Activated naive CD4-positive, alpha-beta T cell treated with anti-CD3 and anti-CD28 coated beads, Interleukin-2, amount 10 ng/mL, durations not matched to agents 7 days and 5 days (primary cell): ENCODE results near the gene ADCY5.
"Not testable (repeated sequence)": the region's sequence is repeated elsewhere in the genome, so short reads cannot be mapped to it uniquely, and the experiment has no call there.

Source experiments
- CTCF ChIA-PET: fragments of 350-600 bp; sonication (Branson Sonifier 250); formaldehyde crosslinking; loops from one replicate; lab custom pipeline; 2021; ENCODE audit warnings: antibody characterized with exemption; lab: Charles Lee
- DNase-seq: peaks from one replicate; pipeline ENCODE4 v3.0.0-alpha.2; 2020
- H3K27ac Mint-ChIP-seq: one replicate; pipeline ENCODE4 v1.8.0; 2021; ENCODE audit warnings: mild to moderate bottlenecking, moderate library complexity, mixed read lengths
- H3K27me3 Mint-ChIP-seq: one replicate; pipeline ENCODE4 v1.8.0; 2021; ENCODE audit warnings: mild to moderate bottlenecking, mixed read lengths
- H3K36me3 Mint-ChIP-seq: one replicate; pipeline ENCODE4 v1.8.0; 2021; ENCODE audit warnings: mixed read lengths
- H3K4me1 Mint-ChIP-seq: one replicate; pipeline ENCODE4 v1.8.0; 2021; ENCODE audit warnings: mixed read lengths
- H3K4me3 Mint-ChIP-seq: one replicate; pipeline ENCODE4 v1.8.0; 2021; ENCODE audit warnings: mild to moderate bottlenecking, moderate library complexity, mixed read lengths
- H3K9me3 Mint-ChIP-seq: one replicate; pipeline ENCODE4 v1.8.0; 2021; ENCODE audit warnings: mixed read lengths

ADCY5 gene

GRCh38 chr3:123448536-123449101, at the start of gene ADCY5:
Gene ADCY5 (minus strand): TSS chr3:123449090. CDS start chr3:123448545, 545 bp downstream.
- Mint-ChIP-seq H3K27me3 (peaks cover 89% of the 10 kb centered on the region), H3K36me3 (no peaks in the 10 kb centered on the region), H3K27ac (no peak within 1 kb of the TSS), H3K4me1 (peaks cover 4% of the 10 kb centered on the region), H3K4me3 (peak within 1 kb of the TSS; percentile 21), H3K9me3 (no peaks in the 10 kb centered on the region)
- CTCF ChIA-PET: interaction anchor here (3.3 kb wide), 1 partner anchor 111 kb away, joined by 19 read pairs; no protein-coding TSS in a partner anchor
- DNase-seq: no peak

- DNase-seq: no peak
- no peaks in the 10 kb centered on the region for H3K27me3 Mint-ChIP-seq
- no peaks in the 10 kb centered on the region for H3K4me1 Mint-ChIP-seq
- H3K9me3 Mint-ChIP-seq: no peaks in the 10 kb centered on the region
- no peak overlapping the region for H3K4me3 Mint-ChIP-seq
- CTCF ChIA-PET: interaction anchor here (1.2 to 1.6 kb wide), 3 partner anchors 11 to 165 kb away, joined by 3 to 5 read pairs (median 3); no protein-coding TSS in a partner anchor
- H3K36me3 Mint-ChIP-seq: peaks cover 3% of the 10 kb centered on the region
- no peak overlapping the region for H3K27ac Mint-ChIP-seq
Observed at GRCh38 chr3:123493912-123494311, 45.0 kb upstream of the ADCY5 start.

GRCh38 chr3:123491966-123492587, 43.2 kb upstream of the ADCY5 start:
- no peaks in the 10 kb centered on the region for H3K27me3 Mint-ChIP-seq
- no peaks in the 10 kb centered on the region for H3K9me3 Mint-ChIP-seq
- peaks cover 3% of the 10 kb centered on the region for H3K36me3 Mint-ChIP-seq
- DNase-seq: no peak
- H3K27ac Mint-ChIP-seq: no peak overlapping the region
- H3K4me3 Mint-ChIP-seq: no peak overlapping the region
- CTCF ChIA-PET: interaction anchor here (0.8 kb wide), 1 partner anchor 165 kb away, joined by 3 read pairs; no protein-coding TSS in a partner anchor
- no peaks in the 10 kb centered on the region for H3K4me1 Mint-ChIP-seq

GRCh38 chr3:123489400-123490004, 40.6 kb upstream of the ADCY5 start:
- Mint-ChIP-seq H3K36me3 (peaks cover 1% of the 10 kb centered on the region), H3K27me3 (no peaks in the 10 kb centered on the region), H3K4me3 (no peak overlapping the region), H3K9me3 (no peaks in the 10 kb centered on the region), H3K27ac (no peak overlapping the region), H3K4me1 (no peaks in the 10 kb centered on the region)
- CTCF ChIA-PET: interaction anchor here (0.6 to 2.1 kb wide), 9 partner anchors 9 to 160 kb away, joined by 3 to 10 read pairs (median 3); no protein-coding TSS in a partner anchor
- DNase-seq: peak; percentile 63

- Mint-ChIP-seq H3K4me3 (no peak overlapping the region), H3K36me3 (peaks cover 1% of the 10 kb centered on the region), H3K27ac (no peak overlapping the region), H3K9me3 (no peaks in the 10 kb centered on the region), H3K4me1 (no peaks in the 10 kb centered on the region), H3K27me3 (no peaks in the 10 kb centered on the region)
- no peak for DNase-seq
- CTCF ChIA-PET: interaction anchor here (0.6 to 2.1 kb wide), 10 partner anchors 10 to 203 kb away, joined by 3 to 10 read pairs (median 3); no protein-coding TSS in a partner anchor
Observed at GRCh38 chr3:123488645-123489347, 39.9 kb upstream of the ADCY5 start.

- DNase-seq, CTCF ChIA-PET, H3K27me3 Mint-ChIP-seq, H3K9me3 Mint-ChIP-seq, H3K27ac Mint-ChIP-seq, H3K4me1 Mint-ChIP-seq, H3K36me3 Mint-ChIP-seq, H3K4me3 Mint-ChIP-seq: not testable (repeated sequence)
Observed at GRCh38 chr3:123487063-123487462, 38.2 kb upstream of the ADCY5 start.

GRCh38 chr3:123486460-123486859, 37.6 kb upstream of the ADCY5 start:
- no peaks in the 10 kb centered on the region for H3K36me3 Mint-ChIP-seq
- CTCF ChIA-PET: no interaction called here
- H3K4me1 Mint-ChIP-seq: no peaks in the 10 kb centered on the region
- DNase-seq: no peak
- no peaks in the 10 kb centered on the region for H3K27me3 Mint-ChIP-seq
- no peaks in the 10 kb centered on the region for H3K9me3 Mint-ChIP-seq
- H3K4me3 Mint-ChIP-seq: no peak overlapping the region
- no peak overlapping the region for H3K27ac Mint-ChIP-seq

GRCh38 chr3:123485551-123485950, 36.7 kb upstream of the ADCY5 start:
- CTCF ChIA-PET: no interaction called here
- no peaks in the 10 kb centered on the region for H3K4me1 Mint-ChIP-seq
- H3K36me3 Mint-ChIP-seq: no peaks in the 10 kb centered on the region
- H3K9me3 Mint-ChIP-seq: no peaks in the 10 kb centered on the region
- H3K4me3 Mint-ChIP-seq: no peak overlapping the region
- no peak for DNase-seq
- no peak overlapping the region for H3K27ac Mint-ChIP-seq
- peaks cover under 1% of the 10 kb centered on the region for H3K27me3 Mint-ChIP-seq

GRCh38 chr3:123483146-123483545, 34.3 kb upstream of the ADCY5 start:
- H3K27ac Mint-ChIP-seq: no peak overlapping the region
- no peak for DNase-seq
- H3K36me3 Mint-ChIP-seq: no peaks in the 10 kb centered on the region

GRCh38 chr3:123481722-123482457, 33.0 kb upstream of the ADCY5 start:
- Mint-ChIP-seq H3K27ac (no peak overlapping the region), H3K4me1 (no peaks in the 10 kb centered on the region), H3K27me3 (peaks cover 17% of the 10 kb centered on the region), H3K9me3 (no peaks in the 10 kb centered on the region), H3K4me3 (no peak overlapping the region), H3K36me3 (no peaks in the 10 kb centered on the region)
- CTCF ChIA-PET: no interaction called here
- no peak for DNase-seq

More at GRCh38 chr3:123483146-123483545, 34.3 kb upstream of the ADCY5 start:
- Mint-ChIP-seq H3K4me1 (no peaks in the 10 kb centered on the region), H3K27me3 (peaks cover 12% of the 10 kb centered on the region), H3K4me3 (no peak overlapping the region), H3K9me3 (no peaks in the 10 kb centered on the region)
- CTCF ChIA-PET: no interaction called here

- CTCF ChIA-PET: no interaction called here
- Mint-ChIP-seq H3K9me3 (no peaks in the 10 kb centered on the region), H3K36me3 (no peaks in the 10 kb centered on the region), H3K4me3 (no peak overlapping the region), H3K27ac (no peak overlapping the region), H3K27me3 (peaks cover 20% of the 10 kb centered on the region), H3K4me1 (no peaks in the 10 kb centered on the region)
- DNase-seq: no peak
Observed at GRCh38 chr3:123481071-123481470, 32.2 kb upstream of the ADCY5 start.

GRCh38 chr3:123480428-123480827, 31.5 kb upstream of the ADCY5 start:
- H3K9me3 Mint-ChIP-seq: no peaks in the 10 kb centered on the region
- H3K27me3 Mint-ChIP-seq: peaks cover 26% of the 10 kb centered on the region
- DNase-seq: no peak
- CTCF ChIA-PET: no interaction called here
- no peaks in the 10 kb centered on the region for H3K4me1 Mint-ChIP-seq
- no peak overlapping the region for H3K27ac Mint-ChIP-seq
- H3K36me3 Mint-ChIP-seq: no peaks in the 10 kb centered on the region
- no peak overlapping the region for H3K4me3 Mint-ChIP-seq

- Mint-ChIP-seq H3K4me3 (no peak overlapping the region), H3K27ac (no peak overlapping the region), H3K36me3 (no peaks in the 10 kb centered on the region), H3K27me3 (peaks cover 31% of the 10 kb centered on the region), H3K4me1 (peaks cover 2% of the 10 kb centered on the region), H3K9me3 (no peaks in the 10 kb centered on the region)
- DNase-seq: no peak
- CTCF ChIA-PET: no interaction called here
Observed at GRCh38 chr3:123479891-123480290, 31.0 kb upstream of the ADCY5 start.

- CTCF ChIA-PET: no interaction called here
- H3K4me1 Mint-ChIP-seq: peaks cover 2% of the 10 kb centered on the region
- no peak for DNase-seq
- H3K27ac Mint-ChIP-seq: no peak overlapping the region
- H3K9me3 Mint-ChIP-seq: no peaks in the 10 kb centered on the region
- H3K4me3 Mint-ChIP-seq: no peak overlapping the region
- H3K27me3 Mint-ChIP-seq: peaks cover 39% of the 10 kb centered on the region
- no peaks in the 10 kb centered on the region for H3K36me3 Mint-ChIP-seq
Observed at GRCh38 chr3:123478314-123478713, 29.4 kb upstream of the ADCY5 start.
